GM12864 (cell line): ENCODE results near the gene CSRNP2.

ENCODE experiments used
- DNase-seq: peaks from one replicate; pipeline ENCODE4 v3.0.0-alpha.2; 2011; ENCODE audit warnings: low read depth
- H3K4me3 ChIP-seq: 2 replicates; pipeline ENCODE4 v1.5.1; 2011; ENCODE audit warnings: mild to moderate bottlenecking, low read depth, low read length, control low read depth
- CTCF ChIP-seq: IDR thresholded peaks from 2 replicates; pipeline ENCODE4 v1.5.1; 2011; ENCODE audit warnings: low read depth, mild to moderate bottlenecking, moderate library complexity, low read length, control low read depth, inconsistent platforms; ENCODE audit errors: missing control alignments

The CSRNP2 gene

GRCh38 chr12:51065530-51065929 lies 17.9 kb downstream of the CSRNP2 start:
- no peak for TF ChIP-seq CTCF
- H3K4me3 ChIP-seq: no peak overlapping the region
- no peak for DNase-seq

DNA sequence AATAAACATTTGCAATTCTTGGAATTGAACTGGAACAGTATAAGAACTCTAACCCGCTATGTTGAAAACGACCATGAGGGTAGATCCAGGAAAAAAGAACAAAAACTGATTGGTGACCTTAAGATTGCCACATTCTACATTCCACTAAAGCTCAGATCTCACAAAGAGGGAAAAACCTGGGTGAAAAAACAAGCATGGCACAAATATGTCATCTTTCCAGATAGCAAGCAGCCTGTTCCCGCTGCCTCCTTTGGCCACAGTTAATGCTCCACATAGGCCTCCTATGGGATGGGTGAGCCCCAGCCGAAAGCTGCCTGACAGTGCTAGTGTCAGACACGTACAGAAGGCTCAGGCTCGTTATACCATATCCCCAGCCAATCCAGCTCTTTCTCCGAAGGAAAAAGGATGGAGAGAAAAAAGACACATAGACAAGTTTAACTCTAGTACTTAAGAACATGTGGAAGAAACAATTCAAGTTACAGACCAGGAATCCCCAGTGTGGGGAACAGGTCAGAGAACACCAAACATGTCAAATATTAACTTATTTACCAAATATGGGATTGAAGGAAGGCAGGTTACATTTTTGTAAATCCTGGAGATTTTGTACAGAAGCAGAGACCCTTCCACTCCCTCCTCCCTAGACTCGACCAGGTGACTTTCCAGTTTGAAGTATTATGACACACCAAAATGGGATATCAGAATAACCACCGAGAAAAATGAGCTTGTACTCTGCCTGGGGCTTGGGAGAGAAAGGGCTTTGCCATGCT lies 20.6 kb downstream of the CSRNP2 start:
- no peak overlapping the region for H3K4me3 ChIP-seq
- no peak for DNase-seq
- TF ChIP-seq CTCF: no peak

DNA sequence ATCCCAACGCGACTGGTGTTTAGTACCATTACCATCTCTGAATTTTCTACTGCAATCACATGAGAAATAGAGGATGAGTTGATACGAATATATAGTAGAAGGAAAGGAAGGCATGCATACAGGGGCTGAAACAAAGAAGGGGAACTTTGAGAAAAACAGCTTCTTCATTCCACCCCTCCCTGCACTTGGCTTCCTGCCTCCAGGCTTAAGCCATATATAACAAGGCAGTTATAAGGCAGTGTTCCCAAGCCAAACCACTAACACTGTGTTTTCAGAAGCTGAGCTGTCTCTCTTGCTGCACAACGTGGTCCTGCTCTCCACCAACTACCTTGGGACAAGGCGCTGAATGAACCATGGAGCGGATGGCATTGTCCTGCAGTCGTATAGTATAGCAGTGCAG lies 24.3 kb downstream of the CSRNP2 start:
- DNase-seq: no peak
- TF ChIP-seq CTCF: no peak
- H3K4me3 ChIP-seq: no peak overlapping the region

DNA sequence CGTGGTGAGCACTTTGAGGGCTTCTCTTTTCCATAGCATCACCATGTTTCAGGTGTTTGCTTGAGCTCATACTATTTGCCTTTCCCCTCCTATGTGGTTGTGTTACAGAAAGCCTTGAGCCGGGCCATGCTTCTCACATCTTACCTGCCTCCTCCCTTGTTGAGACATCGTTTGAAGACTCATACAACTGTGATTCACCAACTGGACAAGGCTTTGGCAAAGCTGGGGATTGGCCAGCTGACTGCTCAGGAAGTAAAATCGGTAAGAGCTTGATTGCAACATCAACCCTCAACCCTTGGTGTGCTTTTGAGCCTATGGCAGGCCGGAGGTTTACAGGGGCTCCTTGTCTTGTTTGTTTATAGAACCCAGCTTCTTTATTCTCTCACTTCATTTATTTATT lies 27.2 kb downstream of the CSRNP2 start:
- TF ChIP-seq CTCF: no peak
- DNase-seq: no peak
- no peak overlapping the region for H3K4me3 ChIP-seq

DNA sequence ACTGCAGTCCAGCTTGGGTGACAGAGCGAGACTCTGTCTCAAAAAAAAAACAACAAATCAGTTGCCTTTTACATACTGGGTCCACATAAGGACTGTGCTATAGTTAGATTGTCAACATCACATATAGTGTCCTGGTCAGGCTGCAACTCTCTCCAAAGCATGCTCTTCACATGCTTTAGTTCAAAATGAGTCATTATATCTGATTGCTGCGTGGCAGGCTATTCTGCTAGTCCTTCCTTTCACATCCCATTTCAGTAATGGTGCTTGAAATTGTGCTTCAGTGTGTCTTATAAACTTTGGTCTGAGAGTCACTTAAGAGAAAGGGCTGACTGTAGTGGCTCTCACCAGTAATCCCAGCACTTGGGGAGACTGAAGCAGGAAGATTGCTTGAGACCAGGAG lies 28.3 kb downstream of the CSRNP2 start:
- no peak for TF ChIP-seq CTCF
- DNase-seq: no peak
- H3K4me3 ChIP-seq: no peak overlapping the region

DNA sequence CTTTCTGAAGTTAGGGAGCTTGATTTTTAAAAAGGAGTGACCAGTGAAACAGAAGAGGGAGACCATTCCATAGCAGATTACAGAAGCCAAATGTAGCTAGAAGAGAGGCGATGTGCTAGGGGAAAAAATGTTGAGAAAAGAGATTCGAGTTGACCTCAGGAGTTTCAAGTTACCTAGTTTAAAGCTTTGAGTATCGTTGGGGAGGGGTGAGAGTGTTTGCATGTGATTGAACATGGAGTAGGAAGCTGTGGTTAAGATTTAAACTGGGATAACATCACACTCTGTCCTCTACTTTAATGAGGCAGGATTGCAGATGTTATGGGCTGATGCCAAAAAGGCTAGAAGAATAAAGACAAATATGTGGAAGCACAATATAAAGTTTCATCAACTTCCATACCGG lies 31.6 kb downstream of the CSRNP2 start:
- no peak for DNase-seq
- no peak for TF ChIP-seq CTCF
- no peak overlapping the region for H3K4me3 ChIP-seq

GRCh38 chr12:51049525-51049924 lies 33.9 kb downstream of the CSRNP2 start:
- TF ChIP-seq CTCF: no peak
- peak overlapping the region; percentile 75 for H3K4me3 ChIP-seq
- no peak for DNase-seq
